Inflammatory macrophage (primary cell): ENCODE measurements around the gene P2RX2.

Experiments used
- DNase-seq, 2 donors: peaks; one replicate each; pipeline ENCODE4 v3.0.0-alpha.2; 2020 to 2022

Gene P2RX2

GRCh38 chr12:132662901-132663755 is 44.6 kb downstream of the P2RX2 start:
- no peak for DNase-seq

GRCh38 chr12:132664206-132665148 is 45.9 kb downstream of the P2RX2 start:
- DNase-seq: no peak

- DNase-seq: no peak
Measured at GRCh38 chr12:132665149-132665491, 46.5 kb downstream of the P2RX2 start.

- DNase-seq: no peak
Measured at GRCh38 chr12:132665794-132666193, 47.2 kb downstream of the P2RX2 start.

- DNase-seq: no peak
Measured at GRCh38 chr12:132668191-132669088, 49.9 kb downstream of the P2RX2 start.

- no peak for DNase-seq
Measured at GRCh38 chr12:132669166-132669879, 50.7 kb downstream of the P2RX2 start.
